ENCODE data around the gene DGKG. TPM values are rescaled to one million over a fixed set of nuclear protein-coding genes. Genes with fewer than 3 reads are reported as not detected.
A peak's percentile ranks its signal among the peaks of the same experiment; 100 is the strongest.

Gene DGKG
- total RNA-seq, 1 experiment from 2014 or later, result 20.3 TPM

DNA sequence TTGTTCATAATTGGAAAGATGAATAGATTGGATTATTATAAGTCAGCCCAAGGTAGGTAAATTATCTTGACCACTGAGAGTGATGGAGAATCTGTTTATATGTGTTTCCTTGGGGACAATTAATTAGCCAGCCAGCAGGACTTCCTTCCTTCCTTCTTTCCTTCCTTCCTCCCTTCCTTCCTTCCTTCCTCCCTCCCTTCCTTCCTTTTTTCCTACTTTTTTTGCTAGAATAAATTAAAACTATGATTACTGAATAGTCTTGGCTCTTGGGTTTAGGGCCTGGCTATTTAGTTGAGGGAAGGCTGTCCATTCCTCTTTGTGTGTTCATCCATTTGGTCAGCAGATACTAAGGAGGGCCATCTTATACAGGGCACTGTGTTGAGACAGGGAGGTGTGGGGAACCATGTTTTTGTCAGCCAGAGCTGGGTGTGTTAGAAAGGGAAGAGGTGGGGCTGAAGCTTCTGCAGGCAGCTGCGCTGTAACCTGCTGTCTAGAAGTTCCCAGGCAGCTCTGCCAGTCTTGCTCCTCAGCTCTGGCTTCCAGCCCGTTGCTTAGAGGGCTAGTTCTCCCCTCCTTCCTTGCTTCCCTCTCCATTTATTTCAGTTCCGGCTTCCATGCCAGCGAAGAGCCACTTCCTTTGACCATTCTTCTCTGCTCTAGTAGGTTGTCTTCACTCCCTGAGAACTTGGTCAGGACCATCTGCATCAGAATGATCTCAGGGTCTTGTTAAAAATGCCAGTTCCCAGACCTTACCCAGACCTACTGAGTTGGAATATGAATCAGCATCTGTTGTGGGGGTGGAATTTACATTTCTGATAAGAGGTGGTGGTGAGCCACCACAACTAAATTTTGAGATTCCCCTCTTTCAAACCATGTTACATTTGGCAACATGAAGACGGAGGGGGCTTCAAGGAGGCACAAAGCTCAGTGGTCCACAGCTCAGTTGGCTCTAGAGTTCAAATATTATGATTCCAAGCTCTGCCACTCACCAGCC lies 113.9 kb downstream of the DGKG start:
- peak; percentile 26 for DNase-seq (ENCODE audit: low read depth)

DNA sequence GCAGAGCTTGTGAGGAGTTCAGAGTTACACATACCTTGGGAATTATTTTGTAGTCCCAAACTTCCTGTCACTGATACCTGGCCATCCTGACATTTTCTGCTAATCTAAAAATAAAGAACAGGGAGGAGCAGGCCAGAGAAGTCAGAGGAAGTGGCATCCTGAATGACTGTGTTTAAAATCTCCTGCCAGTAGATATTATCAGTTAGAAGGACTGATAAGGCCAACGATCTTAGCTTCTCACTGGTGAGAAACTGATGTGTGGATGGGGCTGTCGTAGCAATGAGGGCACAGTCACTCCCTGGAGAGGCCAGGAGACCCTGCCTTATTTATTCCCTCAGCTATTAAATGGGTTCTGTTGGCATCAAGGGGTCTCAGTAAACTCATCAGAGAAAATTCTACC lies 115.1 kb downstream of the DGKG start:
- no peak for DNase-seq (ENCODE audit: low read depth)

- DNase-seq (ENCODE audit: low read depth), result no peak
Observed at GRCh38 chr3:186244016-186244415, 118.0 kb downstream of the DGKG start.

DNA sequence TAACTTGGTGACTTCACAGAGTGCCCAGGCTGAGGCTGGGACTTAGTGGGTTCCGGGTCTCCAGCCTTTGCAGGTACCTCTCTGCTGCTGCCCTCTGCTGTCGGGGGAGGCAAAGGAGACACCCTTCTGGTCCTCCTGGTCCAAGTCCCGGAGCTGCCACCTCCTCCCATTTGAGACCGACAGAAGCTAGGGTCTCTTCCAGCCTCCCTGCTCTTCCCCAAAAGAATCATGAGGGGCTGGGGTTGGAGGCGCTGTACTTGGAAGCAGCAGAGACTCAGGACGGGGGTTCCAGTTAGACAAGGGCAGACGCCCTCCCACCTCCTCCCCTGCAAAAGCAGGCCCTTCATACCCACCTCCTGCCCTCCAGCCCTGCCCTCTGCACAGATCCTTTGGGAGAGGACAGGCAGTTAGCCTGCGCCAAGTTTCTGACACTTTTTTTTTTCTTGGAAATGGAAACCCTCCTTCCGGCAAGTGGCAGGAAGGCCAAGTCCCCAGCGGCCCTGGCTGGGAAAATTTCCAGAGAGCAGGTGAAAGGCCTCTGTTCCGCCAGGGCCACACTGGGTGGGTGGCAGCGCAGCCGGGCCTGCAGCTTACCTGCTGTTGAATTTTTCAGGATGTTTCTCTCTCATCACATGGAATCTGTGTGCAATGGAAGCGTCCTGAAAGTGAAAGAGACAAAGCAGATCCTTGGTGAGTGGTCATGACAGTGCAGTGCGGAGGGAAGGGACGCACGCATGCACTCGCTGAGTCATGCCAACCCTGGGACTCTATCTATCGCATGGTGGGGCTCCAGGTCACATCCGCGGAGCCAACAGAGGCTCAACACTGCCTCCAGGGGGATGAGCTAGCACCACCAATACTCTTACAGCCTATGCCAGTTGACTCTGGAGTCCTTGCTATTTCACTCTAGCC lies 119.9 kb downstream of the DGKG start:
- peak; percentile 96 for DNase-seq (ENCODE audit: low read depth)

DNA sequence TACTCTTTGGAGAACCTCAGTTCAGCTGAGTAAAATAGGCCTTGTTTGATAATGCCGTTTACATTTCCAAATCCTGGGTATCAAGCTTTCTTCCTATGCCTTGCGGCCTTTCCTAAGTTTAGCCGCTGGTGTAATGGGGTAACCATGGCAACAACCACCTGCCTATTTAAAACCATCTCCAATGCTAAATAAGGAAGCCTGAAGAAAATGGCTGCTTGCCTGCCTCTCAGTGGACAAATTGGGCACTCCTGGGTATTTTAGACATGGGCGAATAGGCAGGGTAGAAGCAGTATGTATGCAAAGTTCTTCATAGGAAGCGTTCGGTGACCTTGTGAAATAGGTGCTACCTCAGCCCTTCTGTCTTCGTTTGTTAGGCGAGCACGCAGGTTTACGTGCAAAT lies 122.7 kb downstream of the DGKG start:
- peak; percentile 43 for DNase-seq (ENCODE audit: low read depth)

DNA sequence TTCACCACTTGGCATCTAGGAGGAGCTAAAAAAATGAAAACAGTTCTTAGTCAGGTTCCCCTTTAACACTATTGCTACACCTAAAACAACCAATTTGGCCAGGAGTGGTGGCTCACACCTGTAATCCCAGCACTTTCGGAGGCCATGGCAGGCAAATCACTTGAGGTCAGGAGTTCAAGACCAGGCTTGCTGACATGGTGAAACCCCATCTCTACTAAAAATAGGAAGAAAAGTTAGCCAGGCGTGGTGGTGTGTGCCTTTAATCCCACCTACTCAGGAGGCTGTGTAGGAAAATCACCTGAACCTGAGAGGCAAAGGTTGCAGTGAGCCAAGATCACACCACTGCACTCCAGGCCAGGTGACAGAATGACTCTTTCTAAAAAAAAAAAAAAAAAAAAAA lies 124.1 kb downstream of the DGKG start:
- DNase-seq (ENCODE audit: low read depth), result no peak

DNA sequence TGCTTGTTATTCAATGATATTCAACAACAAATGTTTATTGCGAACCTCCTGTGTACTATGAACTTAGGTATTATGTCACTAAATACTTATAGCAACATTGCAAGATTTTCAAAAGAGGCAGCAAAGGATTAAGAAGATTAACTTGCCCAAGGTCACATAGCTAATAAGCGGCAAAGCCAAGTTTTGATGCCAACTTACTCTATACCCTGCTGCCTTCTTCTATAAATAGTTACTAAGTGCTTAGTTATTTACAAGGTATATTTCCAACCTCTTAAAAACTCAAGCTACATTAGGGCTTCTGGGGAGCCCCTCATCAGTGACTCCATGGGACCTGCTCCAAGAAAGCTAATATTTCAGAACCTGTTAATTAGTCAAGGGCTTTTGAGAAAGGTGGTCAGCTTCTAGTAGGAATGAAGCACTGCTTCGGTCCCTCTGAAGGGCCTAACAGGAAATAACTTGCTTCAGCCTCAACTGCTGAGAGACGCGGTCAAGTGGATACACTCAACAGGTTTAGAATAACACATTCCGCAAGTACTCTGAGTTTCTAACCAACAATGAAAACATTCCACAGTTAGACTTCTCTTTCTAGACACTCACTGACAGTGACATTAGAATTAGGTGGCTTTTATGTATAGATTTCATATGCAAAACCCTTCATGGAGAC lies 125.5 kb downstream of the DGKG start:
- no peak for DNase-seq (ENCODE audit: low read depth)

GRCh38 chr3:186235554-186235953 lies 126.5 kb downstream of the DGKG start:
- no peak for DNase-seq (ENCODE audit: low read depth)

DNA sequence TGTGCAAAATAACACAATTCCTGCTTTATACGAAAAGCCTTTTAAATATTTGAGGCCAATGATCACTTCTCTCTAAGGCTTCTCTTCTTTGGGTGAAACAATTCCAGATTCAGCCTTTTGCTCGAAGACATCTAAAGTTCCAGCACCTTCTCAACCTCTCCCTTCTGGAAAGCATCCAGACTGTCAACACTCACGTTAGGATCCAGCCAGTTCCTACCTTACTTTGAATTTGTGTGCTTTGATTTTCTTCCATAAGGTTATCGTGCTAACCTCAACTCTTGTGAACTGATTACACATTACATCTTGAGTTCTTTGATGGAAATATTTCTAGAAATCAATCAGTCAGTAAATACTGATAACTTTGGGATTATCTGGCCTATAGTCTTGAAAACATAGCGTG lies 127.9 kb downstream of the DGKG start:
- DNase-seq (ENCODE audit: low read depth), result no peak

- no peak for DNase-seq (ENCODE audit: low read depth)
Observed at GRCh38 chr3:186226482-186226881, 135.6 kb downstream of the DGKG start.

DNA sequence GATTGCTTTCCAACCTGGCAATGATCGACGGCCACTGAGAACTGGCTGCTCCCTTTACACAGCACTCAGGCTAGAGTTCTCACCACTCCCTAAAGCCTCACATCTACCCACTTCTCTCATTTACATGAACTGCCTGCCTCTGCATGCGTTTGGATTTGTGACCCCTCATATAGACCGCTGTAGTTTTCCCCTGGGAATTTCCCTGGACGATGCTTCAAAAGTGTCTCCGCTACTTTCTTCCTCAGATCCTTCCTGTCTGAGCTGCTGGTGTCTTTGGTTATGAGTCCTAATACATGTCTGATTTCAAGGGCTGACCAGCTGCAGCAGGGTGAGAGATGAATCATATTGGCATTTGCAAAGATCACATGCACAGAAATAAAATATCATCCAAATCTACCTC lies 136.4 kb downstream of the DGKG start:
- no peak for DNase-seq (ENCODE audit: low read depth)

GRCh38 chr3:186224041-186224610 lies 137.9 kb downstream of the DGKG start:
- DNase-seq (ENCODE audit: low read depth), result no peak

DNA sequence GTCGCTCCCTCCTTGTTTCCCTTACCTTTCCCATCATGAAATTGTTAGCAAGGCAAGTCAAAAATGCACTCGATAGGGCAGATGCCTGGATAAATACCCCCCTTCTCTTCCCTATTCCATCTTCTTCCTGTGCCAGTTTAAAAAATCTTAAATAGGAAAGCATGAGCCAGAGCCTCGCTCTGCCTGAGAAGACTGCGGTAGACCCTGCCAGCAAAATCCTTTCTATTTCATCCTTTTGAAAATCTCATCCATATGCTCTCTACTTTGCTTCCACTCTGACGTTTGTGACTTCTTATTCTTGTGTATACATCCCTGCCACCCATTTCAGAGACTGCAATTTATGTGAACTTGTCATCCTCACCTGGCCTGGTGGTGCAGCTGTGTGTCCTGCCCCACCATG lies 138.6 kb downstream of the DGKG start:
- no peak for DNase-seq (ENCODE audit: low read depth)

- no peak for DNase-seq (ENCODE audit: low read depth)
Observed at GRCh38 chr3:186221760-186222378, 140.2 kb downstream of the DGKG start.

DNA sequence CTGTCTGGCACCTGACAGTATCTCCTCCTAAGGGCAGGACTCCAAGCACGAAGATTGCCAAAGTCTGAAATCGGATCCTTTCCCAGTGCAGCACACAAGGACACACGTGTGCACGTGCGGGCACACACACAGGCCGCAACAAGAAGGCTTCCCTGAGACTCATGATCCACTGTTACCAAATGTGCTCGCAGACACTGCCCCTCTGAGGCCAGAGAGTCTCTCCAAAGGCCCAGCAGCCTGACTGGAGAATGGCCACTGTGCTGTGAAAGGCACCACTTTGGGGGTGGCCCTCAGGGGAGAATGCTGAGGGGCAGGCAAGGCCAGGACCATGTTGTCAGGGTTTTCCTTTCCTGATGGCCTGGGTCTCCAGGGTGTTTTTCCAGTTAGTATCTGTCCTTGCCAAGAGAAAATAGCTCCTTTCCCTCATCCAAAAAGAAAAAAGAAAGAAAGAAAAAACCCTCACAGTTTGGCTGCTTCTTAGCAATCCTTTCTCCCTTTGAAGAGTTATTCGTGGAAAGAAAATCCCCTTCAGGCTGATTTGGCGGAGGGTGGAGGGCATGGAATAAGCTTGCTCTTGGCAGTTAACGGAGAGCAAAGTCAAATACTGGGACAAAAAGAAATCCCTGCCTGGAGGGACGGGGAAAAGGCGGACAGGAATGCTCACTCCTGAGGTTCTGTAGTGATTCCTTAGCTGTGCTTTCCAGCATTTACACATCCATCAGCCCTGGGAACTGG lies 141.0 kb downstream of the DGKG start:
- DNase-seq (ENCODE audit: low read depth), result no peak

GRCh38 chr3:186220365-186220764 lies 141.7 kb downstream of the DGKG start:
- peak; percentile 71 for DNase-seq (ENCODE audit: low read depth)

DNA sequence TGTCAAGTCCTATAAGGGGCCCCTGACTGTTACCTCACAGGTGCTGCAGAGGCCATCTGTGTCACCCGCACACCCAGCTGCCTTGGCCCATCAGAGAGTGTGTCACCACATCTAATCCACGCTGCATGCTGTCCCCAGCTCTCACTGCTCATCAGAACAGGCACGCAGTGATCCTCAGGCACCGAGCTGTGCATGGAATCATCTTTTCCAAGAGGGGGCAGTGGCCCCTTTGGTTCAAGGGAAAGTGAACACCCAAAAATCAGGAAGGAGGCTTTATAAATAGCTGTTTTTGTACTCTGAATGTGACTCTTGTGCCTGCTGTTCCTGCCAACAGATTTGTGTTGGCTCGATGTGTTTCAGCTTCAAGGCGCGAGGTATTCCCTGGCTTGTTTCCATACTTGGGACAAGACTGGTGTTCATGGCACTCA lies 142.8 kb downstream of the DGKG start:
- no peak for DNase-seq (ENCODE audit: low read depth)

- no peak for DNase-seq (ENCODE audit: low read depth)
Observed at GRCh38 chr3:186218421-186218820, 143.6 kb downstream of the DGKG start.

GRCh38 chr3:186217820-186218164 lies 144.2 kb downstream of the DGKG start:
- peak; percentile 48 for DNase-seq (ENCODE audit: low read depth)

Measured in HT1080 (cell line).